ENCODE measurements around the gene C12orf76. TPM values are rescaled to one million over a fixed set of nuclear protein-coding genes. Genes with fewer than 3 reads are reported as not detected.
"Not testable (repeated sequence)": the region's sequence is repeated elsewhere in the genome, so short reads cannot be mapped to it uniquely, and the experiment has no call there.

The C12orf76 gene
- polyA plus RNA-seq, 3 donors, result 29.8 to 44.8 (median 31.0) TPM

- not testable (repeated sequence) for DNase-seq (ENCODE audit: extremely low read depth in 1 of 11, low read depth in 9 of 11, low spot score in 4 of 11)
Measured at GRCh38 chr12:110072636-110073035, 24.3 kb upstream of the C12orf76 start.

- DNase-seq (ENCODE audit: extremely low read depth in 1 of 11, low read depth in 9 of 11, low spot score in 4 of 11), result no peak
Measured at GRCh38 chr12:110071967-110072366, 23.6 kb upstream of the C12orf76 start.

GRCh38 chr12:110071504-110071903 lies 23.2 kb upstream of the C12orf76 start:
- DNase-seq (ENCODE audit: extremely low read depth in 1 of 11, low read depth in 9 of 11, low spot score in 4 of 11), result no peak

GRCh38 chr12:110068654-110069053 lies 20.3 kb upstream of the C12orf76 start:
- no peak for DNase-seq (ENCODE audit: extremely low read depth in 1 of 11, low read depth in 9 of 11, low spot score in 4 of 11)

- DNase-seq (ENCODE audit: extremely low read depth in 1 of 11, low read depth in 9 of 11, low spot score in 4 of 11), result not testable (repeated sequence)
Measured at GRCh38 chr12:110068115-110068514, 19.8 kb upstream of the C12orf76 start.

GRCh38 chr12:110067531-110067930 lies 19.2 kb upstream of the C12orf76 start:
- no peak for DNase-seq (ENCODE audit: extremely low read depth in 1 of 11, low read depth in 9 of 11, low spot score in 4 of 11)

GRCh38 chr12:110065540-110065939 lies 17.2 kb upstream of the C12orf76 start:
- no peak for DNase-seq (ENCODE audit: extremely low read depth in 1 of 11, low read depth in 9 of 11, low spot score in 4 of 11)

- DNase-seq (ENCODE audit: extremely low read depth in 1 of 11, low read depth in 9 of 11, low spot score in 4 of 11), result no peak
Measured at GRCh38 chr12:110062241-110062640, 13.9 kb upstream of the C12orf76 start.

- DNase-seq (ENCODE audit: extremely low read depth in 1 of 11, low read depth in 9 of 11, low spot score in 4 of 11), result no peak
Measured at GRCh38 chr12:110059651-110060000, 11.3 kb upstream of the C12orf76 start.

GRCh38 chr12:110058875-110059615 lies 10.7 kb upstream of the C12orf76 start:
- no peak for DNase-seq (ENCODE audit: extremely low read depth in 1 of 11, low read depth in 9 of 11, low spot score in 4 of 11)

- not testable (repeated sequence) for DNase-seq (ENCODE audit: extremely low read depth in 1 of 11, low read depth in 9 of 11, low spot score in 4 of 11)
Measured at GRCh38 chr12:110056643-110057042, 8.3 kb upstream of the C12orf76 start.

GRCh38 chr12:110055375-110056352 lies 7.3 kb upstream of the C12orf76 start:
- DNase-seq (ENCODE audit: extremely low read depth in 1 of 11, low read depth in 9 of 11, low spot score in 4 of 11), result not testable (repeated sequence)

- DNase-seq (ENCODE audit: extremely low read depth in 1 of 11, low read depth in 9 of 11, low spot score in 4 of 11), result no peak
Measured at GRCh38 chr12:110050927-110051326, 2.6 kb upstream of the C12orf76 start.

GRCh38 chr12:110049666-110050065 lies 1.3 kb upstream of the C12orf76 start:
- not testable (repeated sequence) for DNase-seq (ENCODE audit: extremely low read depth in 1 of 11, low read depth in 9 of 11, low spot score in 4 of 11)

- DNase-seq (ENCODE audit: extremely low read depth in 1 of 11, low read depth in 9 of 11, low spot score in 4 of 11), result not testable (repeated sequence)
Measured at GRCh38 chr12:110049034-110049433, 712 bp upstream of the C12orf76 start.

- no peak for DNase-seq (ENCODE audit: extremely low read depth in 1 of 11, low read depth in 9 of 11, low spot score in 4 of 11)
Measured at GRCh38 chr12:110047297-110047940, 903 bp downstream of the C12orf76 start.

GRCh38 chr12:110046451-110047187 lies 1.7 kb downstream of the C12orf76 start:
- DNase-seq (ENCODE audit: extremely low read depth in 1 of 11, low read depth in 9 of 11, low spot score in 4 of 11), result no peak

- DNase-seq (ENCODE audit: extremely low read depth in 1 of 11, low read depth in 9 of 11, low spot score in 4 of 11), result no peak
Measured at GRCh38 chr12:110042264-110042663, 6.1 kb downstream of the C12orf76 start.

Measured in renal cortex interstitium (tissue), 11 donors.